HG03565 (cell line): ENCODE data around the gene GSK3B.

Experiments used
- ATAC-seq: cut with Tn5 transposase; IDR thresholded peaks from one replicate; pipeline ENCODE4 v1.9.1; 2021; ENCODE audit warnings: mild to moderate bottlenecking, moderate library complexity; ENCODE audit not compliant: unreplicated experiment

Gene GSK3B

GRCh38 chr3:120098710-120099109 lies 4.5 kb upstream of the GSK3B start:
- ATAC-seq, result no peak

- no peak for ATAC-seq
Observed at GRCh38 chr3:120095979-120096426, 1.8 kb upstream of the GSK3B start.

GRCh38 chr3:120095226-120095978 lies 1.2 kb upstream of the GSK3B start:
- peak; percentile 32 for ATAC-seq

- ATAC-seq, result peak; percentile 55
Observed at GRCh38 chr3:120094776-120095225, 554 bp upstream of the GSK3B start.

GRCh38 chr3:120093119-120093910 lies 932 bp downstream of the GSK3B start:
- ATAC-seq, result no peak

GRCh38 chr3:120092474-120092873 lies 1.8 kb downstream of the GSK3B start:
- ATAC-seq, result no peak

GRCh38 chr3:120090422-120090821 lies 3.8 kb downstream of the GSK3B start:
- ATAC-seq, result no peak

- ATAC-seq, result no peak
Observed at GRCh38 chr3:120089089-120089488, 5.2 kb downstream of the GSK3B start.

GRCh38 chr3:120088622-120089021 lies 5.6 kb downstream of the GSK3B start:
- no peak for ATAC-seq

- peak; percentile 59 for ATAC-seq
Observed at GRCh38 chr3:120081719-120082118, 12.5 kb downstream of the GSK3B start.

- ATAC-seq, result no peak
Observed at GRCh38 chr3:120080836-120081235, 13.4 kb downstream of the GSK3B start.

GRCh38 chr3:120077731-120078130 lies 16.5 kb downstream of the GSK3B start:
- no peak for ATAC-seq

- no peak for ATAC-seq
Observed at GRCh38 chr3:120072867-120073525, 21.3 kb downstream of the GSK3B start.

GRCh38 chr3:120071259-120071658 lies 23.0 kb downstream of the GSK3B start:
- ATAC-seq, result no peak

GRCh38 chr3:120070263-120070981 lies 23.8 kb downstream of the GSK3B start:
- no peak for ATAC-seq

GRCh38 chr3:120067083-120067482 lies 27.2 kb downstream of the GSK3B start:
- no peak for ATAC-seq

GRCh38 chr3:120066634-120067033 lies 27.6 kb downstream of the GSK3B start:
- no peak for ATAC-seq

- ATAC-seq, result no peak
Observed at GRCh38 chr3:120064641-120065040, 29.6 kb downstream of the GSK3B start.

GRCh38 chr3:120062474-120062873 lies 31.8 kb downstream of the GSK3B start:
- ATAC-seq, result no peak

- ATAC-seq, result no peak
Observed at GRCh38 chr3:120059081-120059864, 35.0 kb downstream of the GSK3B start.
